GM20000 (cell line): ENCODE measurements around the gene LRP1.

Source experiments
- DNase-seq: peaks from one replicate; pipeline ENCODE4 v3.0.0; 2012; ENCODE audit warnings: low spot score
- TF ChIP-seq, protein P1 (sequence below): IDR thresholded peaks from 2 replicates; pipeline ENCODE4 v1.5.1; 2012; ENCODE audit warnings: mild to moderate bottlenecking, control low read depth; ENCODE audit errors: extremely low read depth, missing control alignments

Gene LRP1

DNA sequence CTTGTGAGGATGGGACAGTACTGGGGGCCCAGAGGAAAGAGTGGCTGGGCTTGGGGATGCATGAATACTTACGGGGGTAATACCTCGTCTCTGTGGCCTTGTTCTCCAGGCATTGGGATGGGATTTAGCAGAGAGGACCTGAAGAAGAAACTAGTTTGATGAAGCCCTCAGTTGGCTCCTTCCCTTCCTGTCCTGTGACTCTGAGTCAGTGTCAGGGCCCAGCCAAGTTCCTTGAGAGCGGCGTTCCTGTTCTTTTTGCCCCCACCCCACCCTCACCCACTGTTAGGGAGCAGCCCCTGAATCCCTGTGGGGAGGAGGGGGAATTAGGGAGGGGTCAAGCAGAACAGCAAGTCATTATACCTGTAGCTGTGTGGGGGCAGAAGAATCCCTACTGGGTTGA lies 24.4 kb downstream of the LRP1 start:
- TF ChIP-seq, protein P1, sequence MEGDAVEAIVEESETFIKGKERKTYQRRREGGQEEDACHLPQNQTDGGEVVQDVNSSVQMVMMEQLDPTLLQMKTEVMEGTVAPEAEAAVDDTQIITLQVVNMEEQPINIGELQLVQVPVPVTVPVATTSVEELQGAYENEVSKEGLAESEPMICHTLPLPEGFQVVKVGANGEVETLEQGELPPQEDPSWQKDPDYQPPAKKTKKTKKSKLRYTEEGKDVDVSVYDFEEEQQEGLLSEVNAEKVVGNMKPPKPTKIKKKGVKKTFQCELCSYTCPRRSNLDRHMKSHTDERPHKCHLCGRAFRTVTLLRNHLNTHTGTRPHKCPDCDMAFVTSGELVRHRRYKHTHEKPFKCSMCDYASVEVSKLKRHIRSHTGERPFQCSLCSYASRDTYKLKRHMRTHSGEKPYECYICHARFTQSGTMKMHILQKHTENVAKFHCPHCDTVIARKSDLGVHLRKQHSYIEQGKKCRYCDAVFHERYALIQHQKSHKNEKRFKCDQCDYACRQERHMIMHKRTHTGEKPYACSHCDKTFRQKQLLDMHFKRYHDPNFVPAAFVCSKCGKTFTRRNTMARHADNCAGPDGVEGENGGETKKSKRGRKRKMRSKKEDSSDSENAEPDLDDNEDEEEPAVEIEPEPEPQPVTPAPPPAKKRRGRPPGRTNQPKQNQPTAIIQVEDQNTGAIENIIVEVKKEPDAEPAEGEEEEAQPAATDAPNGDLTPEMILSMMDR, result no peak

DNA sequence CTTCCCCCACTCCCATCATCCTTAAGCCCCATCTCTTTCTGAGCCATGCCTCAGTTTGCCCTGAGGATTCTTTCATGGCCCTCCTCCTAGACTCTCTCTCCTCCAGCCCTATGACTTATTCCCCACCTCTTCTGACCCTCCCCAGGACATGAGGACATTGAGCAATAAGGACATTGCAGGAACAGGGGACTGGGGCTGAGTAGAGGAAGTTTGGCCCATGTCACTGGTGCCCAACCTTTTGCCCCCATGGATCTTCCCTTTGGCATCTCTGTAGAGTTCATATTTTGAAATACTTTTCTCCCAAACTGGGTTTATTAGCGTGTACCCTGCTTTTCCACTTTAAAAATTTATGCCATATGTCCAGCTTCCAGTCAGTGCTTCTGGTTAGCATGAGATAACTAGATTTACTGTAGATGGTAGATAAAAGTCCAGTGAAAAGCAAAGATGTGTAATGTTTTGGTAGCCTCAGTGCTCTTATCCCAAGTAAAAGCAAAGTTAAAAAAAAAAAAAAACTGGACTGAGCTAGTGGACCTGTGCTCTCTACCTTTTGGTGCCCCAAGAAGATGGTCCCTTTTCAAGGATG lies 25.2 kb downstream of the LRP1 start:
- DNase-seq, result no peak
- TF ChIP-seq, protein P1, result no peak

More for the DNA sequence above, 24.4 kb downstream of the LRP1 start:
- DNase-seq, result no peak

DNA sequence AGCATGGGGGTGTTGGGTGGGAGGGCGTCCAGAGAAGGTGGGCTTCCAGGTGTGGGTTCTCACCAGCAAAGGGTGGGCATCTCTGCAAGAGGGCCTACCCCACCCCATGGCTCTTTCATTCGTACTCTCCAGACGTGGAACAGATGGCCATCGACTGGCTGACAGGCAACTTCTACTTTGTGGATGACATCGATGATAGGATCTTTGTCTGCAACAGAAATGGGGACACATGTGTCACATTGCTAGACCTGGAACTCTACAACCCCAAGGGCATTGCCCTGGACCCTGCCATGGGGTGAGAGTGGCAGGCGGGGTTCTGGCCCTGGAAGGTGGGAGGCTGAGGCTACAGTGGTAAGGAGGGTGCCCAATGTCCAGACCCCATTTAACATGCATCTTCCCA lies 25.8 kb downstream of the LRP1 start:
- no peak for DNase-seq
- TF ChIP-seq, protein P1, result no peak

DNA sequence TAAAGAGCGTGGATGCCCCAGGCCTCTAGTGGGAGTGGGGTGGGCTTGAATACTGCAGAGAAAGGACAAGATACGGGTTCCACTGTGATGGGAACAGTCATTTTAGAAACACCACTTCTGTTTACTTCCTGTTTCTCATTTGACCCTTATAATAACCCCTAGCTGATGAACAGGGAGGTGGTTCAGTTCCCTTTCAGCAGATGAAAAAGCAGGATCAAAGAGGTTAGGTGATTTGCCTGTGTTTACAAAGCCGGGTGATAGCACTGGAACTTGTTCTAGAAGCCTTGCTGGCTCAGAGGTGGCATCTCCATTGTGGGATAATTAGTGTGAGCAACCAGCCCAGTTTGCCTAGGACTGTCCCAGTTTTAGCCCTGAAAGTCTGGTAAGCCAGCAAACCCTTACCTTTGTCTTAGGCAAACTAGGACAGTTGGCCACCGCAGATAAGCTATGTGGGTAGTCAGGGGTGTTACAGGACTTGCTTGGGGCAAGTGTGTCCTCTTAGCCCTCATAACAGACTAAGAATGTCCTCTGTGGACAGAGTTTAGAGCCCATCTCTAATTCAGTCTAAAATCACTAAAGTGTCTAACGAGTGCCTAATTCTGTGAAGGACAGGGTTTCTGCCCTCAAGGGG lies 26.6 kb downstream of the LRP1 start:
- TF ChIP-seq, protein P1, result no peak
- DNase-seq, result no peak

DNA sequence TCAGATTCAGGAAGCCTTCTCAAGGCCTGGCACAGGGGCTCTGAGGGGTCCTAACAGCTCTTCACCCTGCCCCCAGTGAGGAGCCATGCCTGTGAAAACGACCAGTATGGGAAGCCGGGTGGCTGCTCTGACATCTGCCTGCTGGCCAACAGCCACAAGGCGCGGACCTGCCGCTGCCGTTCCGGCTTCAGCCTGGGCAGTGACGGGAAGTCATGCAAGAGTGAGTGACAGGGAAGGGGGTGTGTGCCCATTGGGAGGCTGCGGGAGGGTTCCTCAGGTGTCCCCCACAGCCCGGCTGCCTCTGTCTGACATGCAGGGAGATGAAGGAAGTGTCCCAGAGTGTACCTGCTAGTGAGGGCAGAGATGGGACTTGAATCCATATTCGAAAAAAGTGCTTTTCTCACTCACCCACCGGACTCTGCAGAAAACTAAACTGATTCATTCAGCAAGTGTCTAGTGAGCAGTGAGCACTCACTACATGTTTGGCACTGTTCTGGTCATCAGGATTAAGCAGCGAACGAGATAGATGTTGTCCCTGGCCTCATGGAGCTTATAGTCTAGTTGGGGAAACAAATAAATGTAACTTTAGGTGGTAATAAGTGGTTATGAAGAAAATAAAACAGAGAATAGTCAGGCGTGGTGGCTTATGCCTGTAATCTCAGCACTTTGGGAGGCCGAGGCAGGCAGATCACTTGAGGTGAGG lies 28.6 kb downstream of the LRP1 start:
- TF ChIP-seq, protein P1, result no peak
- no peak for DNase-seq

DNA sequence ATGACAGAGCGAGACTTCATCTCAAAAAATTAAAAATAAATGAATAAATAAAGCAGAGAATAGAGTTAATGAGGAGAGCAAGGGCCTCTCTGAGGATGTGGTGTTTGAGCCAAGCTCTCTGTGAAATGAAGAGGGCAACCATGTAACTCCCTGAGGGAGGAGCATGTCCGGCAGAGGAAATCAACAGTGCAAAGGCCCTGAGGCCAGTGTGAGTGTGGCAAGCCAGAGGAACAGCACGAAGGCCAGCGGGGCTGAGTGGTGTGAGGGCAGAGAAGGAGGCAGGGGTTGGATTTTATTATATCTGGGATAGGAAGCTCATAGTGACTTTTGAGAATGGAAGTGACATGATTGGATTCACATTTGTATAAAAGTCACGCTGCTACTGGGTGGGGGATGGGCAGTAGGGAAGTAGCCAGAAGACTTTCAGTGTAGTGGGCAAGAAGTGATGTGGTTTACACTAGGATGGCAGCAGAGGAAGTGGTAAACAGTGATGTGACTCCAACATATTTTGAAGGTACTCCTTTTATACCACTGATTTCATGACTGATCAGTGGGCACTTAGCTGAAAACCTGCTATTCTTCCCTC lies 29.4 kb downstream of the LRP1 start:
- DNase-seq, result no peak
- TF ChIP-seq, protein P1, result no peak

DNA sequence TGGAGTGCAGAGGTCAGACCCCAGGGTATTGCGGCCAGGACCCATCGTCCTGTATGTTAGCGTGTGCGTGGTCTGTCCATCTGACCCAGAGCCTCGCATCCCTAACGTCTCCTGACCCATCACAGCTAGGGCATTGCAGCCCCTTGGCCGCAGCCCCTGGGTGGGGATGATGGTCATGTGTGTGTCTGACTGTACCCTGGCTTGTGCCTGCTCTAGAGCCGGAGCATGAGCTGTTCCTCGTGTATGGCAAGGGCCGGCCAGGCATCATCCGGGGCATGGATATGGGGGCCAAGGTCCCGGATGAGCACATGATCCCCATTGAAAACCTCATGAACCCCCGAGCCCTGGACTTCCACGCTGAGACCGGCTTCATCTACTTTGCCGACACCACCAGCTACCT lies 29.9 kb downstream of the LRP1 start:
- DNase-seq, result no peak
- TF ChIP-seq, protein P1, result no peak
